Measurements from ENCODE around the gene LCN12.

LCN12 gene

GRCh38 chr9:136958898-136959850 lies 7.1 kb downstream of the LCN12 start:
- DNase-seq = no peak

- DNase-seq = no peak
Observed at GRCh38 chr9:136960212-136960937, 8.3 kb downstream of the LCN12 start.

GRCh38 chr9:136960938-136961275 lies 8.8 kb downstream of the LCN12 start:
- no peak for DNase-seq

- DNase-seq = no peak
Observed at GRCh38 chr9:136961279-136962065, 9.4 kb downstream of the LCN12 start.

- DNase-seq = no peak
Observed at GRCh38 chr9:136962163-136962562, 10.1 kb downstream of the LCN12 start.

GRCh38 chr9:136962701-136963248 lies 10.7 kb downstream of the LCN12 start:
- DNase-seq = no peak

- no peak for DNase-seq
Observed at GRCh38 chr9:136963341-136963740, 11.3 kb downstream of the LCN12 start.

- no peak for DNase-seq
Observed at GRCh38 chr9:136963751-136964150, 11.7 kb downstream of the LCN12 start.

GRCh38 chr9:136964171-136964689 lies 12.2 kb downstream of the LCN12 start:
- no peak for DNase-seq

- DNase-seq = no peak
Observed at GRCh38 chr9:136964833-136965422, 12.9 kb downstream of the LCN12 start.

- DNase-seq = no peak
Observed at GRCh38 chr9:136965771-136966484, 13.9 kb downstream of the LCN12 start.

GRCh38 chr9:136968333-136969127 lies 16.5 kb downstream of the LCN12 start:
- DNase-seq = no peak

GRCh38 chr9:136969150-136969549 lies 17.1 kb downstream of the LCN12 start:
- DNase-seq = no peak

- no peak for DNase-seq
Observed at GRCh38 chr9:136969774-136970173, 17.7 kb downstream of the LCN12 start.

GRCh38 chr9:136970361-136970760 lies 18.3 kb downstream of the LCN12 start:
- DNase-seq = no peak

GRCh38 chr9:136971746-136972145 lies 19.7 kb downstream of the LCN12 start:
- no peak for DNase-seq

- DNase-seq = no peak
Observed at GRCh38 chr9:136972335-136972734, 20.3 kb downstream of the LCN12 start.

- no peak for DNase-seq
Observed at GRCh38 chr9:136972743-136973142, 20.7 kb downstream of the LCN12 start.

GRCh38 chr9:136973618-136974617 lies 21.8 kb downstream of the LCN12 start:
- no peak for DNase-seq

Measured in NCI-H524 treated with DMSO at 0.1 percent for 48 hours (cell line).